Large intestine (tissue), 3 donors: ENCODE data around the gene PRKN. TPM values are rescaled to one million over a fixed set of nuclear protein-coding genes. Genes with fewer than 3 reads are reported as not detected.

Experiments used
- DNase-seq, 2 donors: peaks; one replicate each; pipeline versions ENCODE4 v3.0.0 to v3.0.0-alpha.2; 2013
- H3K27ac ChIP-seq: one replicate; pipeline ENCODE4 v1.5.1; 2013; ENCODE audit warnings: low read length
- H3K27me3 ChIP-seq: 2 replicates; pipeline ENCODE4 v1.6.1; 2013; ENCODE audit warnings: low read length; ENCODE audit not compliant: control insufficient read depth, insufficient read depth
- H3K36me3 ChIP-seq: 2 replicates; pipeline ENCODE4 v1.6.1; 2013; ENCODE audit warnings: low read length; ENCODE audit not compliant: control insufficient read depth, insufficient read depth
- H3K4me1 ChIP-seq: one replicate; pipeline ENCODE4 v1.6.1; 2013; ENCODE audit warnings: low read length; ENCODE audit not compliant: control insufficient read depth, insufficient read depth
- H3K4me3 ChIP-seq: one replicate; pipeline ENCODE4 v1.5.1; 2013; ENCODE audit warnings: low read length
- H3K9me3 ChIP-seq: one replicate; pipeline ENCODE4 v1.6.1; 2013; ENCODE audit warnings: mild to moderate bottlenecking, low read depth, low read length, moderate library complexity; ENCODE audit not compliant: control insufficient read depth
- WGBS: methylation state at CpG from one replicate; pipeline ENCODE4 v1.1.5; 2013; ENCODE audit warnings: low lambda C conversion rate; ENCODE audit not compliant: insufficient coverage; 5-methylcytosine and 5-hydroxymethylcytosine counted together
- polyA plus RNA-seq: library from polyadenylated mRNA; unstranded; fragments of 120-200 nt; gene quantifications from one replicate; pipeline ENCODE4 v1.2.1, GENCODE V29; 2013

Gene PRKN
- polyA plus RNA-seq, 1 donor = 2.5 TPM

GRCh38 chr6:162242915-162243314 lies 484.7 kb downstream of the PRKN start:
- no peak for DNase-seq
- Histone ChIP-seq H3K9me3 (no peaks in the 10 kb centered on the region), H3K4me1 (no peaks in the 10 kb centered on the region), H3K36me3 (no peaks in the 10 kb centered on the region), H3K27me3 (no peaks in the 10 kb centered on the region), H3K27ac (no peak overlapping the region), H3K4me3 (no peak overlapping the region)
- 100% methylated on average over 1 of the region's 1 CpG for WGBS

DNA sequence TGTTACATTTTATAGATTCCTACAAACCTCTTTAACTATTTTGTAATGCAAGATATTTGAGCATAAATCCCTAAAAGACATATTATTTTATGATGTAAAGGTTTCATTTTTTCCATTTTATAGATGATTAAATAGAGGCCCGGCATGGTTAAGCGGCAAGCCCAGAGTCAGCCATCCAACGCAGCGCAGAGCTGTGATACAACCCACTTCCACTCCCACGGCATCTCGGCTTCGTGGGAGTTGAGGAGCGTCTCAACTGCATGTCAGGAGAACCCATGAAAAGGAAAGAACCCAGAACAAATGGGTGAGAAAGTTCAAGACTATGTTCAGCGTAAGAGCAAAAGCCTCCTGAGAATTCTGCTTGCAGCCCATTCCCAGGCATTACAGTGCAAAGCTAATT lies 488.2 kb downstream of the PRKN start:
- WGBS = no CpG with 5 or more reads among the region's 9 CpGs
- H3K27me3 ChIP-seq = no peaks in the 10 kb centered on the region
- H3K4me3 ChIP-seq = no peak overlapping the region

DNA sequence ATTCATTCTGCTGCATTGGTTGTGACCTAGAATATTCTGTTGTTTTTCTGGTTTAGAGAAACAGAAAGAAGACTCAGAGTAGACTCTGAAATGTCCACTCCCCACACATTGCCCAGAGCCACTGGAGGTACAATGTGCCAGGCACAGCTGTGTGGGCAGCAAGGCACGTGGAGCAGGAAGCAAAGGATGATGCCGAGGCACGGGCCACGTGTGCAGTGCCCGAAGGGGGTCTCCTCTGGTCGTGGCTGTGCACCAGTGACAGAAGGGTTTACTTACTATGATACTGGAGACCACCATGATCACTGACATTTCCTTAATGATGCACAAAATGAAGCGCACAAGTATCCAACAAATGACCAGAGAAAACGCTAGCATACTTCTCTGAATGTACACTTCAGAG lies 488.9 kb downstream of the PRKN start:
- no peak overlapping the region for H3K4me3 ChIP-seq
- H3K36me3 ChIP-seq = no peaks in the 10 kb centered on the region
- H3K9me3 ChIP-seq = no peaks in the 10 kb centered on the region
- no peak for DNase-seq
- H3K27ac ChIP-seq = no peak overlapping the region
- H3K4me1 ChIP-seq = no peaks in the 10 kb centered on the region
- H3K27me3 ChIP-seq = no peaks in the 10 kb centered on the region
- no CpG with 5 or more reads among the region's 8 CpGs for WGBS

More for the DNA sequence above, 488.2 kb downstream of the PRKN start:
- H3K27ac ChIP-seq = no peak overlapping the region
- H3K4me1 ChIP-seq = no peaks in the 10 kb centered on the region
- no peak for DNase-seq
- H3K9me3 ChIP-seq = no peaks in the 10 kb centered on the region
- H3K36me3 ChIP-seq = no peaks in the 10 kb centered on the region

GRCh38 chr6:162237331-162237730 lies 490.2 kb downstream of the PRKN start:
- no peak for DNase-seq
- Histone ChIP-seq H3K4me3 (no peak overlapping the region), H3K4me1 (no peaks in the 10 kb centered on the region), H3K27ac (no peak overlapping the region), H3K27me3 (no peaks in the 10 kb centered on the region), H3K9me3 (no peaks in the 10 kb centered on the region), H3K36me3 (no peaks in the 10 kb centered on the region)
- no CpG with 5 or more reads among the region's 1 CpG for WGBS

GRCh38 chr6:162234631-162235030 lies 492.9 kb downstream of the PRKN start:
- DNase-seq = peak; percentile 7 to 48
- no CpG with 5 or more reads among the region's 2 CpGs for WGBS
- H3K36me3 ChIP-seq = no peaks in the 10 kb centered on the region
- H3K9me3 ChIP-seq = no peaks in the 10 kb centered on the region
- H3K4me1 ChIP-seq = no peaks in the 10 kb centered on the region
- H3K4me3 ChIP-seq = no peak overlapping the region
- no peak overlapping the region for H3K27ac ChIP-seq
- no peaks in the 10 kb centered on the region for H3K27me3 ChIP-seq

- no peak overlapping the region for H3K27ac ChIP-seq
- H3K4me3 ChIP-seq = no peak overlapping the region
- no peaks in the 10 kb centered on the region for H3K36me3 ChIP-seq
- no peaks in the 10 kb centered on the region for H3K4me1 ChIP-seq
- no peaks in the 10 kb centered on the region for H3K9me3 ChIP-seq
- WGBS = no CpG with 5 or more reads among the region's 1 CpG
- DNase-seq = no peak
- H3K27me3 ChIP-seq = no peaks in the 10 kb centered on the region
Observed at GRCh38 chr6:162230147-162230752, 497.3 kb downstream of the PRKN start.

GRCh38 chr6:162229093-162229492 lies 498.5 kb downstream of the PRKN start:
- WGBS = no CpG with 5 or more reads among the region's 2 CpGs
- no peaks in the 10 kb centered on the region for H3K27me3 ChIP-seq
- H3K9me3 ChIP-seq = no peaks in the 10 kb centered on the region
- no peaks in the 10 kb centered on the region for H3K4me1 ChIP-seq
- no peak for DNase-seq
- no peak overlapping the region for H3K4me3 ChIP-seq
- H3K36me3 ChIP-seq = no peaks in the 10 kb centered on the region
- H3K27ac ChIP-seq = no peak overlapping the region

GRCh38 chr6:162226803-162227202 lies 500.8 kb downstream of the PRKN start:
- H3K4me3 ChIP-seq = no peak overlapping the region
- no peaks in the 10 kb centered on the region for H3K27me3 ChIP-seq
- WGBS = 96% methylated on average over 4 of the region's 8 CpGs
- H3K36me3 ChIP-seq = no peaks in the 10 kb centered on the region
- DNase-seq = no peak
- no peak overlapping the region for H3K27ac ChIP-seq
- H3K4me1 ChIP-seq = no peaks in the 10 kb centered on the region
- H3K9me3 ChIP-seq = no peaks in the 10 kb centered on the region

DNA sequence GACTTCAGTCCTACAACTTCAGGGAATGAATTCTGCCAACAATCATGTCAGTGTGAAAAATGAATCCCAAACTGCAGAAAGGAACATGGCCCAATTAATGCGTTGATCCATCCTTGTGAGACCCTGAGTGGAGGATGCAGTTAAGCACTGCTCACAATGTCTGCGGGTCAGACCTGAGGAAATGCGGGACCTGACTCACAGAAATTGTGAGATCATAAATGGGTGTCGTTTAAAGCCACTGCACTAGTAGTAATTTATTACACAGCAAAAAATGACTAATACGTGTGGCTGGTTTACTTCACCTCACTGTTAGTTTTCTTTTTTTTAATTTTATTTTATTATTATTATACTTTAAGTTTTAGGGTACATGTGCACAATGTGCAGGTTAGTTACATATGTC lies 505.0 kb downstream of the PRKN start:
- Histone ChIP-seq H3K36me3 (no peaks in the 10 kb centered on the region), H3K27ac (no peak overlapping the region), H3K4me3 (no peak overlapping the region), H3K9me3 (no peaks in the 10 kb centered on the region), H3K4me1 (no peaks in the 10 kb centered on the region), H3K27me3 (no peaks in the 10 kb centered on the region)
- WGBS = 67% methylated on average over 1 of the region's 5 CpGs
- no peak for DNase-seq

- Histone ChIP-seq H3K4me1 (no peaks in the 10 kb centered on the region), H3K27ac (no peak overlapping the region), H3K4me3 (no peak overlapping the region), H3K36me3 (no peaks in the 10 kb centered on the region), H3K9me3 (no peaks in the 10 kb centered on the region), H3K27me3 (no peaks in the 10 kb centered on the region)
- 100% methylated on average over 1 of the region's 4 CpGs for WGBS
- no peak for DNase-seq
Observed at GRCh38 chr6:162220876-162221275, 506.7 kb downstream of the PRKN start.

DNA sequence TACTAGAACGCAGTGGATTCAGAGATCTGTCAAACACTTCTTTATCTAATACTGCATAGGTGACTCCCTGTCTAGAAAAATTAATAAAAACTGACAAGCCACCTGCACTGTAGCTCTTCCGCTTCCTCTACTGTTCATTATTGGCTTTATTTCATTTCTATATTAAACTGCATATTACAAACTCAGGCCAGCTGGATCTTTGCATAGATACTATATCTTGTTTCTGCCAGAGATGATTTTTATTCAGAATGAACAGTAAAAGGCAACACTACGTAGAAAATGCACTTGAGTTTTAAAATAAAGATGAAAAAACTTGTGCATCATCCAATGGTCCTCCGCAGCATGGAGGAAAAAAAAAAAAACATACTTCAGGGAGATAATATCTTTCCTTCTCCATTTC lies 508.3 kb downstream of the PRKN start:
- no peaks in the 10 kb centered on the region for H3K27me3 ChIP-seq
- H3K4me3 ChIP-seq = no peak overlapping the region
- WGBS = 89% methylated on average over 4 of the region's 4 CpGs
- H3K36me3 ChIP-seq = no peaks in the 10 kb centered on the region
- no peak overlapping the region for H3K27ac ChIP-seq
- H3K9me3 ChIP-seq = no peaks in the 10 kb centered on the region
- DNase-seq = no peak
- H3K4me1 ChIP-seq = no peaks in the 10 kb centered on the region
